A549 (cell line): ENCODE measurements around the gene RPL39L. TPM values are rescaled to one million over a fixed set of nuclear protein-coding genes. Genes with fewer than 3 reads are reported as not detected.

Source experiments
- ATAC-seq, 2 experiments: fragments of 200-7000 bp in 1 of 2; fragments of >200 bp in 1 of 2; cut with Nextera tagmentation in 1 of 2; cut with Tn5 transposase in 1 of 2; 3 replicates each; pipeline versions ENCODE4 v1.8.0 to v1.9.1; 2018 to 2020; ENCODE audit warnings: mild to moderate bottlenecking in 1 of 2, moderate library complexity in 1 of 2
- CTCF ChIA-PET: fragments of 300-600 bp; sonication (Branson Sonifier 250); formaldehyde crosslinking; extraction: SDS; loops from one replicate; lab custom pipeline; 2021; ENCODE audit warnings: antibody characterized with exemption, inconsistent platforms; lab: Yijun Ruan, JAX
- POLR2A ChIA-PET: fragments of 350-600 bp; formaldehyde crosslinking; extraction: SDS; loops from one replicate; lab custom pipeline; 2021; ENCODE audit warnings: antibody characterized with exemption, inconsistent platforms; lab: Yijun Ruan, JAX
- DNase-seq, 2 experiments: peaks; one replicate each; pipeline versions ENCODE4 v3.0.0 to v3.0.0-alpha.2; 2011 to 2016; ENCODE audit warnings: low read depth in 1 of 2, low spot score in 1 of 2
- FAIRE-seq: peaks from 2 replicates; lab custom pipeline; 2011; peaks lifted over from hg19 to GRCh38; lab: Jason Lieb, UNC
- H3K27ac ChIP-seq, 2 experiments: fragments of >200 bp; sonication (Bioruptor Twin); formaldehyde crosslinking; 3 replicates each; pipeline ENCODE4 v1.5.1; 2016 to 2017
- H3K4me1 ChIP-seq: fragments of >200 bp; sonication (Bioruptor Twin); formaldehyde crosslinking; 3 replicates; pipeline ENCODE4 v1.6.1; 2016
- H3K4me2 ChIP-seq: fragments of >200 bp; sonication (Bioruptor Twin); formaldehyde crosslinking; 3 replicates; pipeline ENCODE4 v1.6.1; 2016
- H3K4me3 ChIP-seq: fragments of >200 bp; sonication (Bioruptor Twin); formaldehyde crosslinking; 3 replicates; pipeline ENCODE4 v1.5.1; 2016
- H3K9me3 ChIP-seq: fragments of >200 bp; sonication (Bioruptor Twin); formaldehyde crosslinking; 3 replicates; pipeline ENCODE4 v1.6.1; 2016
- CBX2 ChIP-seq: fragments of 200-600 bp; sonication (generic); IDR thresholded peaks from 2 replicates; pipeline ENCODE4 v1.6.1; 2016; ENCODE audit warnings: low read depth, mild to moderate bottlenecking, borderline replicate concordance
- CHD2 ChIP-seq: fragments of 150-350 bp; IDR thresholded peaks from 2 replicates; pipeline ENCODE4 v1.6.1; 2014; ENCODE audit warnings: low read length; ENCODE audit not compliant: partially characterized antibody
- FOSL2 ChIP-seq, 2 experiments: fragments of 450-650 bp in 1 of 2; fragments of >200 bp in 1 of 2; sonication (Bioruptor Twin) in 1 of 2; formaldehyde crosslinking; IDR thresholded peaks; 2 replicates each; pipeline versions ENCODE4 v1.5.0 to v1.6.1; 2016 to 2020; ENCODE audit warnings: mild to moderate bottlenecking in 1 of 2, moderate library complexity in 1 of 2
- HDAC2 ChIP-seq: fragments of 200-600 bp; sonication (generic); IDR thresholded peaks from 2 replicates; pipeline ENCODE4 v1.6.1; 2016
- HMGXB4 ChIP-seq: fragments of 250-450 bp; sonication (Bioruptor Pico); IDR thresholded peaks from 2 replicates; pipeline ENCODE4 v1.5.0; 2021; ENCODE audit warnings: mild to moderate bottlenecking, moderate library complexity, borderline replicate concordance
- HOXB13 ChIP-seq: fragments of 250-450 bp; sonication (Bioruptor Pico); IDR thresholded peaks from 2 replicates; pipeline ENCODE4 v1.5.0; 2020; ENCODE audit warnings: low read depth, mild to moderate bottlenecking, moderate library complexity
- HOXB5 ChIP-seq: fragments of 250-450 bp; sonication (Bioruptor Pico); IDR thresholded peaks from 2 replicates; pipeline ENCODE4 v1.5.0; 2020; ENCODE audit warnings: mild to moderate bottlenecking, moderate library complexity
- JUN ChIP-seq, 2 experiments: fragments of >200 bp; sonication (Bioruptor Twin); formaldehyde crosslinking; IDR thresholded peaks; 2 replicates in 1 of 2; 3 replicates in 1 of 2; pipeline ENCODE4 v1.6.1; 2016 to 2017
- MAX ChIP-seq: IDR thresholded peaks from 2 replicates; pipeline ENCODE4 v1.6.1; 2012
- PHF8 ChIP-seq: fragments of 200-600 bp; sonication (generic); IDR thresholded peaks from 2 replicates; pipeline ENCODE4 v1.6.1; 2016; ENCODE audit warnings: low read depth, mild to moderate bottlenecking, antibody characterized with exemption, moderate library complexity, borderline replicate concordance
- POLR2AphosphoS2 ChIP-seq: conservative IDR thresholded peaks from 2 replicates; pipeline ENCODE4 v1.6.1; 2012; ENCODE audit warnings: low read length, improper control_type of control experiment, inconsistent platforms
- RCOR1 ChIP-seq: fragments of 150-350 bp; IDR thresholded peaks from 2 replicates; pipeline ENCODE4 v1.6.1; 2014; ENCODE audit warnings: antibody characterized with exemption, low read length, low read depth
- ZSCAN20 ChIP-seq: fragments of 250-450 bp; sonication (Bioruptor Pico); IDR thresholded peaks from 2 replicates; pipeline ENCODE4 v1.8.0; 2022; ENCODE audit warnings: mild to moderate bottlenecking, moderate library complexity
- WGBS: methylation state at CpG from one replicate; pipeline ENCODE4 v1.1.6; 2017; ENCODE audit errors: missing lambda C conversion rate; 5-methylcytosine and 5-hydroxymethylcytosine counted together
- polyA plus RNA-seq, 4 experiments: library from polyadenylated mRNA; depleted of rRNA in 3 of 4; stranded (reverse); fragments of >200 nt; fragmentation: RNase III in 1 of 4; extraction: RNeasy Plus Mini Kit Qiagen cat#74134 plus additional on column Dnase treatment in 1 of 4; gene quantifications; 2 replicates in 3 of 4; 3 replicates in 1 of 4; pipeline ENCODE4 v1.2.3, GENCODE V29; 2011 to 2017
- TF ChIP-seq, protein P1 (sequence below): fragments of >200 bp; sonication (Bioruptor Twin); formaldehyde crosslinking; IDR thresholded peaks from 3 replicates; pipeline ENCODE4 v1.5.1; 2016
- TF ChIP-seq, protein P2 (sequence below): fragments of 250-450 bp; sonication (Bioruptor Pico); IDR thresholded peaks from 2 replicates; pipeline ENCODE4 v1.5.0; 2020; ENCODE audit warnings: low read depth, mild to moderate bottlenecking, moderate library complexity
- TF ChIP-seq, protein P3 (sequence below): fragments of 450-650 bp; IDR thresholded peaks from 2 replicates; pipeline ENCODE4 v1.6.1; 2014; ENCODE audit warnings: antibody characterized with exemption
- TF ChIP-seq, protein P4 (sequence below): IDR thresholded peaks from 2 replicates; pipeline ENCODE4 v1.6.1; 2012; ENCODE audit warnings: low read depth, borderline replicate concordance

Gene RPL39L
- polyA plus RNA-seq, 2 of the 4 experiments (the other 2 are of a cell fraction), result 54.2 to 56.4 TPM

GRCh38 chr3:187102073-187102634 is 37.1 kb downstream of the RPL39L start:
- POLR2A ChIA-PET, result no interaction called here
- DNase-seq (no peak), ATAC-seq (no peak), FAIRE-seq (no peak)
- Histone ChIP-seq H3K27ac (peak overlapping the region; percentile 56 to 70), H3K4me2 (peak overlapping the region; percentile 72), H3K4me1 (peaks cover 15% of the 10 kb centered on the region; the same call in 2 of the 3 replicates), H3K9me3 (no peaks in the 10 kb centered on the region), H3K4me3 (peak overlapping the region; percentile 25; the same call in 1 of the 3 replicates)
- CTCF ChIA-PET, result interaction anchor here (0.8 to 2.9 kb wide), 4 partner anchors 11 to 1937 kb away, joined by 3 to 12 read pairs (median 4); no protein-coding TSS in a partner anchor
- TF ChIP-seq JUN (IDR thresholded peaks at IDR 0.05) (no peak), FOSL2 (IDR thresholded peaks at IDR 0.05) (no peak), FOSL2 (CRISPR knock-in tag; IDR thresholded peaks at IDR 0.05) (no peak), CHD2 (no peak), RCOR1 (no peak), HMGXB4 (CRISPR knock-in tag) (no peak), ZSCAN20 (CRISPR knock-in tag) (no peak), PHF8 (no peak), HOXB5 (CRISPR knock-in tag) (no peak), HOXB13 (CRISPR knock-in tag) (no peak)
- TF ChIP-seq, protein P1, sequence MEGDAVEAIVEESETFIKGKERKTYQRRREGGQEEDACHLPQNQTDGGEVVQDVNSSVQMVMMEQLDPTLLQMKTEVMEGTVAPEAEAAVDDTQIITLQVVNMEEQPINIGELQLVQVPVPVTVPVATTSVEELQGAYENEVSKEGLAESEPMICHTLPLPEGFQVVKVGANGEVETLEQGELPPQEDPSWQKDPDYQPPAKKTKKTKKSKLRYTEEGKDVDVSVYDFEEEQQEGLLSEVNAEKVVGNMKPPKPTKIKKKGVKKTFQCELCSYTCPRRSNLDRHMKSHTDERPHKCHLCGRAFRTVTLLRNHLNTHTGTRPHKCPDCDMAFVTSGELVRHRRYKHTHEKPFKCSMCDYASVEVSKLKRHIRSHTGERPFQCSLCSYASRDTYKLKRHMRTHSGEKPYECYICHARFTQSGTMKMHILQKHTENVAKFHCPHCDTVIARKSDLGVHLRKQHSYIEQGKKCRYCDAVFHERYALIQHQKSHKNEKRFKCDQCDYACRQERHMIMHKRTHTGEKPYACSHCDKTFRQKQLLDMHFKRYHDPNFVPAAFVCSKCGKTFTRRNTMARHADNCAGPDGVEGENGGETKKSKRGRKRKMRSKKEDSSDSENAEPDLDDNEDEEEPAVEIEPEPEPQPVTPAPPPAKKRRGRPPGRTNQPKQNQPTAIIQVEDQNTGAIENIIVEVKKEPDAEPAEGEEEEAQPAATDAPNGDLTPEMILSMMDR, result no peak
- TF ChIP-seq, protein P2, sequence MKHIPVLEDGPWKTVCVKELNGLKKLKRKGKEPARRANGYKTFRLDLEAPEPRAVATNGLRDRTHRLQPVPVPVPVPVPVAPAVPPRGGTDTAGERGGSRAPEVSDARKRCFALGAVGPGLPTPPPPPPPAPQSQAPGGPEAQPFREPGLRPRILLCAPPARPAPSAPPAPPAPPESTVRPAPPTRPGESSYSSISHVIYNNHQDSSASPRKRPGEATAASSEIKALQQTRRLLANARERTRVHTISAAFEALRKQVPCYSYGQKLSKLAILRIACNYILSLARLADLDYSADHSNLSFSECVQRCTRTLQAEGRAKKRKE (CRISPR knock-in tag), result no peak
- TF ChIP-seq, protein P3, sequence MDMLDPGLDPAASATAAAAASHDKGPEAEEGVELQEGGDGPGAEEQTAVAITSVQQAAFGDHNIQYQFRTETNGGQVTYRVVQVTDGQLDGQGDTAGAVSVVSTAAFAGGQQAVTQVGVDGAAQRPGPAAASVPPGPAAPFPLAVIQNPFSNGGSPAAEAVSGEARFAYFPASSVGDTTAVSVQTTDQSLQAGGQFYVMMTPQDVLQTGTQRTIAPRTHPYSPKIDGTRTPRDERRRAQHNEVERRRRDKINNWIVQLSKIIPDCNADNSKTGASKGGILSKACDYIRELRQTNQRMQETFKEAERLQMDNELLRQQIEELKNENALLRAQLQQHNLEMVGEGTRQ, result no peak
- TF ChIP-seq, protein P4, sequence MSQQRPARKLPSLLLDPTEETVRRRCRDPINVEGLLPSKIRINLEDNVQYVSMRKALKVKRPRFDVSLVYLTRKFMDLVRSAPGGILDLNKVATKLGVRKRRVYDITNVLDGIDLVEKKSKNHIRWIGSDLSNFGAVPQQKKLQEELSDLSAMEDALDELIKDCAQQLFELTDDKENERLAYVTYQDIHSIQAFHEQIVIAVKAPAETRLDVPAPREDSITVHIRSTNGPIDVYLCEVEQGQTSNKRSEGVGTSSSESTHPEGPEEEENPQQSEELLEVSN, result no peak
- WGBS, result 88% methylated on average over 1 of the region's 1 CpG

GRCh38 chr3:187101184-187102072 is 37.9 kb downstream of the RPL39L start:
- Histone ChIP-seq H3K4me1 (peaks cover 15% of the 10 kb centered on the region; the same call in 2 of the 3 replicates), H3K27ac (peak overlapping the region; percentile 56 to 70), H3K9me3 (no peaks in the 10 kb centered on the region; the same call in 2 of the 3 replicates), H3K4me2 (peak overlapping the region; percentile 72), H3K4me3 (peak overlapping the region; percentile 25; the same call in 1 of the 3 replicates)
- ATAC-seq, result peak; percentile 76 to 78
- POLR2A ChIA-PET, result no interaction called here
- peak; percentile 8 to 22 for DNase-seq
- WGBS, result 69% methylated on average over 8 of the region's 9 CpGs
- CTCF ChIA-PET, result interaction anchor here (0.8 to 2.9 kb wide), 5 partner anchors 11 to 1937 kb away, joined by 3 to 12 read pairs (median 3); no protein-coding TSS in a partner anchor
- FAIRE-seq, result no peak
- TF ChIP-seq ZSCAN20 (CRISPR knock-in tag), result no peak
- TF ChIP-seq HOXB5 (CRISPR knock-in tag), result no peak
- TF ChIP-seq POLR2AphosphoS2, result no peak
- TF ChIP-seq MAX, result no peak
- TF ChIP-seq, protein P4, result no peak
- TF ChIP-seq RCOR1, result no peak
- TF ChIP-seq CBX2, result no peak
- TF ChIP-seq HOXB13 (CRISPR knock-in tag), result no peak
- no peak for TF ChIP-seq HDAC2
